Rectal smooth muscle tissue (tissue), 1 donor: ENCODE results near the gene EPB41.

ENCODE experiments used
- H3K27ac ChIP-seq: one replicate; pipeline ENCODE4 v1.7.0; 2013; ENCODE audit warnings: low read depth, low read length, inconsistent platforms
- H3K27me3 ChIP-seq: one replicate; pipeline ENCODE4 v1.7.0; 2013; ENCODE audit warnings: low read length; ENCODE audit not compliant: control insufficient read depth, insufficient read depth
- H3K36me3 ChIP-seq: one replicate; pipeline ENCODE4 v1.7.0; 2013; ENCODE audit warnings: low read length; ENCODE audit not compliant: control insufficient read depth, insufficient read depth
- H3K4me1 ChIP-seq: one replicate; pipeline ENCODE4 v1.7.0; 2013; ENCODE audit warnings: low read length; ENCODE audit not compliant: control insufficient read depth, insufficient read depth
- H3K4me3 ChIP-seq: one replicate; pipeline ENCODE4 v1.7.0; 2013; ENCODE audit warnings: low read length
- H3K9ac ChIP-seq: one replicate; pipeline ENCODE4 v1.7.0; 2013; ENCODE audit warnings: low read length

Gene EPB41

DNA sequence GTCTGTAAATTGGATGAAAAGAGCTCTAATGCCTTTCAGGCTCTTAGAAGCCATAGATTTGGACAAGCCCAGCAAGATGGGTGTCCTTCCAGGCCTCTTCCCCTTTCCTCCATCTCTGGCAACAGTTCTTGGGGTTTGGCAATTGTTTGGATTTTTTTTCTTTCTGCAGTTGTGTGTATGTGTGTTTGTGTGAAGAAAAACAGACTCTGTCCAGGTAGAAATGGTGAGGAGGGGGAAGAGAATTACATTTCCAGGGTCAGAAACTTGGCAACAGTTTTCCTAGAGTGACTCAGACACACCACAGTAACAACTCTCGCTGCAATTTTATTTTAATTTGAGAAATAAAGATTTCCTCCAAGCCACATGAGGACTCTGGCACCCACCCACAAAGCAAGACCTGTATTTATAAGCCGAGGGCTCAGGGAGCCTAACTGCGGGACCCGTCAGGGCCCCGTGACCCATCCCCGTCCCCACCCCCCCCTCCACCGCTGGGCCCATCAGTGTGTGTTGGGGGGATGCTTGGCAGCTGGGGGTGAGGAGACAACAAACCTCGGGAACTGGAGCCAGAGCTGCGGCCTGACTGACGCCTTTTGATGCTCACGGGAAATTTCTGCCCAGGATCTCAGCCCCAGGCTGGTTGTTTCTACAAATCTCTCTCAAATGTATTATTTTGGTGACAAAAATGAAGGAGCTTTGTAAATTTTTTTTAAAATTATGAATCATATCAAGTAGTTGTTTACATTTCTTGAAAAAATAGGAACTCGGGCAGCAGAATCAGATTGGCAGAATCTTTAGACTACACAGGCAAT lies 205.0 kb downstream of the EPB41 start:
- Histone ChIP-seq H3K9ac (no peak overlapping the region), H3K27me3 (peaks cover 4% of the 10 kb centered on the region), H3K27ac (peak overlapping the region; percentile 98), H3K4me3 (no peak overlapping the region), H3K4me1 (peaks cover 13% of the 10 kb centered on the region), H3K36me3 (peaks cover 2% of the 10 kb centered on the region)

DNA sequence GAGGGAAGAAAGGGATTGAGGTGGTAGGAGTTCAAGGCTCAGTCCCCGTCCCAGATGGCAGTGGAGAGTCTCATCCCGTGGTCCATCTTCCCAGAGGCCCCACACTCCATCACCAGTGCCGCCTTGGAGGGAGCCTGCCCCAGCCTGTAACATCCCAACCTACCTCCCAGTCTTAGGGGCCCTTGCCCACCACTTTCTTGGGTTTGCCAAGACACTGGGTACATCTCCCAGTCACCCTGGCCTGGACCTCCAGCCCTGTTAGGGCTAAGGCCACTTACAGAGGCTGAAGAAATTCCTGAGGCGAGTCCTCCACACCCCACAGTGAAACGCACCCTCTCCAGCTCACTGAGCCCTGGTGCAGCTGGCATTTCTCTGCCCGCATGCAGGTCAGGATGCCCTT lies 206.0 kb downstream of the EPB41 start:
- H3K27me3 ChIP-seq, result peaks cover 7% of the 10 kb centered on the region
- H3K4me1 ChIP-seq, result peaks cover 15% of the 10 kb centered on the region
- H3K27ac ChIP-seq, result peak overlapping the region; percentile 98
- H3K9ac ChIP-seq, result no peak overlapping the region
- peaks cover under 1% of the 10 kb centered on the region for H3K36me3 ChIP-seq
- no peak overlapping the region for H3K4me3 ChIP-seq

DNA sequence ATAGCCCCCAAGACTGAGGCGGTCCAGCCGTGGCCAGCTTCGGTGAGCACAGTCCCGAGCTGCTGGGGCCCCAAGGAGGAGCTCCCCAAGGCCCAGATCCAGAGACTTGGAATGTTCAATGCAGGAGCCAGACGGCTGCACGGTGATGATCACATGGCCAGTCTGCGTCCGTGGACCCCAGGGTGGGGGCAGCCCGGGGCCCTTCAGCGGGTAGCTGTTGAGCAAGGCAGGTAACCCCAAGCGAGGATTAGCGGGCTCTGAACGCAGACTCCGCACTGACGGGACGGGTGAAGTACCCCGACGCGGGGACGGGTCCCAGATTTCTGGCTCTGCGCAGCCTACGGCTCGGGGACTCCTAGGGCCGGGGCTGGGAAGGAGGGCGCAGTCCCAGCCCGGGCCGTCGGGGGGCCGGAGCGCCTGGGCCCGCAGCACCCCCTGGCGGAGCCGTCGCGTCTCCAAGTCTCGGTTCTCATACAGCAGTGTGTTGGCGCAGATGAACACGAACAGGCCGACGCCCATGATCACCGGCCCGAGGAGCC lies 206.6 kb downstream of the EPB41 start:
- Histone ChIP-seq H3K36me3 (no peaks in the 10 kb centered on the region), H3K9ac (no peak overlapping the region), H3K27me3 (peaks cover 9% of the 10 kb centered on the region), H3K4me1 (peaks cover 21% of the 10 kb centered on the region), H3K4me3 (peak overlapping the region; percentile 82), H3K27ac (peak overlapping the region; percentile 98)

DNA sequence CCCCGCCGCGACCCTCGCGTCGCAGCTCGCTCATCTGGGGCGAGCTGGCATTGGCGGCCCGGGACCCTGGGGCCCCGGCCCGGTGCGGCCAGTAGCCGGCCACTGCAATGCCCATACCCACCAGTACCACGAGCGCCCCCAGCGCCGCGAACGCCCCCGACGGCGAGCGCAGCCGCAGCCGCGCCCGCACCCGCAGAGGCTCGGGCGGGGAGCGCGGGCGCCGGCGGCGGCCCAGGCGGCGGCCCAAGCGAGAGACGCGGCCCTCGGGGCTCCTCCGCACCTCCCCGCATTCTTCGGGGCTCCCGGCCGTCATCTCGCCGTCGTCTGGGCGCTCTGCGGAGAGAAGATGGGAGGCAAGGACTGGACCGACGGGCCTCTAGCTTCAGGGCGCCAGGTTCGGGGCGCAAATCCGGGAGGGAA lies 207.2 kb downstream of the EPB41 start:
- H3K9ac ChIP-seq, result peak overlapping the region; percentile 21
- H3K27ac ChIP-seq, result peak overlapping the region; percentile 98
- peak overlapping the region; percentile 82 for H3K4me3 ChIP-seq
- peaks cover 11% of the 10 kb centered on the region for H3K27me3 ChIP-seq
- no peaks in the 10 kb centered on the region for H3K36me3 ChIP-seq
- peaks cover 22% of the 10 kb centered on the region for H3K4me1 ChIP-seq

DNA sequence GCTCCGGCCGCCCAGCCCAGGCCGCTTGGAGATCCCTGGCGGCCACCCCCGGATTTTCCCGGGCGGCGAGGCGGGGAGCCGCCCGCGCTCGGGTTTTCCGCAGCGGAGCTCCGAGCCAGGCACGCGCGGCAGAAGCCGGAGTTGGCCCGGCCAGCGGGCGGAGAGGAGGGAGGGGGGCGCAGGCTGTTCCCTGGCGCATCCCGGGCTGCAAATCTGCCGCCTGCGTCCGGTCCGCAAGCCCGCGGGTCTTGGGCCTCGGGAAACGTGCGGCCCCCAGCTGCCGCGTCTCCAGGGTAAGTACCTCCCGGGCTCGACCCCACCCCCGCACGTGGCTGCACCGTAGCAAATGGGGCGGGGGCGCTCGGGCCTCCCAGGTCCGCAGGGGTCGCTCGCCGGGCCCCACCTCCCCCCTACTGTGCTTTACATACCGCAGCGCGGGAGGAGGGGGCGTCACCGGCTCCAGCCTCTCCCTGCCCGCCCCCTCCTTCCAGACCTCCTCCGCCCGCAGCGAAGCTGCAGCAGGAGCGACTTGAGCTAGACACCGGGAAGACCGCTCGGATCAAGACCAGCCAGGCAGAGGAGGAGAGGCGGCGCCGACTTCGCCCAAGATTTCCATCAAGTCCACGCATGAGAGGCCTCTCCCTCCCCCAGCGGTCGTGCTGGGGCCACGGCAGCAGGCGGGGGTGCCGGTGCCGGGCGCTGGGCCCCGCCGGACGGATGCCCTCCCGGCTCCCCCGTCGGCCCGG lies 207.7 kb downstream of the EPB41 start:
- H3K4me3 ChIP-seq, result peak overlapping the region; percentile 82
- H3K27me3 ChIP-seq, result peaks cover 11% of the 10 kb centered on the region
- H3K9ac ChIP-seq, result peak overlapping the region; percentile 73
- peak overlapping the region; percentile 98 for H3K27ac ChIP-seq
- no peaks in the 10 kb centered on the region for H3K36me3 ChIP-seq
- peaks cover 22% of the 10 kb centered on the region for H3K4me1 ChIP-seq

DNA sequence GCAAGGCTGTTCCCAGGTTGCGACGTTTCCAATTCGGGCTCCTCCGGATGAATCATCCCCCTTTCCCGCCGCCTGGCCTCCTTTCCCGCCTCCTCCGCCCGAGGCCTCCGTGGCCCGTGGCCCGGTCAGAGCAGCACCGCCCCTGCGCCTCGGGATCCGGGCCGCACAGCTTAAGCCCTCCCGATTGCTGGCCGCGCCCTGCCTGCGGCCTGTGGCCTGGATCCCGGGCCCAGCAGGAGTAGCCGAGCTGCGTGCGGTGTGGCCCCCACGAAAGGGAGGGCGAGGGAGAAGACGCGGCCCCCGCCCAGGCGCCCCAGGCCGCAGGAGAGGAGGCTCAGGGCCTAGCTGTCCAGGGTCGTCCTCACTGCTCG lies 208.3 kb downstream of the EPB41 start:
- peak overlapping the region; percentile 98 for H3K27ac ChIP-seq
- H3K4me1 ChIP-seq, result peaks cover 22% of the 10 kb centered on the region
- H3K36me3 ChIP-seq, result no peaks in the 10 kb centered on the region
- peaks cover 11% of the 10 kb centered on the region for H3K27me3 ChIP-seq
- H3K4me3 ChIP-seq, result peak overlapping the region; percentile 82
- peak overlapping the region; percentile 83 for H3K9ac ChIP-seq

DNA sequence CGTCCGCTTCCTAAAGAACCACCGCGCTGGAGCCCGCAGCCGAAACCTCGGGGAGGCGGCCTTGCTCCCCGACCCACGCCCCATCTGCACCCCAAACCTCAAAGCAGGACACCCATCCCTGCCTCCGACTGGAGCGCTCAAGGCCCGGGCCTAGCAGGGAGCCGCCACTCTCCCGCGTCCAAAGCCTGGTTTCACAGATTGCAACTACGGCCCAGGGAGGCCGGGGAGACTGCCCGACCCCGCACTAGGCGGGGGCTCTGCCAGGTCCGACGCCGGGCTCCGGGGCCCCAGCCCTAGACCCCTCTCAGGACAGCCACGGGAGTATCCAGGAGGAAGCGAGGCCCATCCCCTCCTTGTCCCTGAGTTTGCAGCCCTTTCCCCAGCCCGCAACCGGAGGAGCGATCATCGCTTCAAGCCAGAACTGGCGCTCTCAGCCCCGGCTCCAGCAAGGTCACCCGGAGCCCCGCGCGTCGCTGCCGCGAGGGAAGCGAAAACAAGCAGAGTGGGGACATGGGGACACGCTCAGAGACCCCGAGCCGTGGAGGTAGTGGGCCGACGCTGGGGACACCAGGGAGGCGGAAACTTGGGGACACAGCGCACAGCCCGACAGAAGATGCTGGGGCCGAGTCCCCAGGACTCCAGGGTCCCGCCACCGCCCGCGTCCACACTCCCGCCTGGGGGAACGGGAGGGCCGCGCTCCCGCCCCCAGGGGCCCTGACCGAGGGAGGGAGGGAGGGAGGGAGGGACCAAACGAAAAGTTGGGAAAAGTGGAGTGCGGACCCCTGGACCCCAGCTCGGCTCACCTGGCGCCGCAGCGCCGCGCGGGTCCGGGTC lies 208.9 kb downstream of the EPB41 start:
- H3K27ac ChIP-seq, result peak overlapping the region; percentile 98
- no peaks in the 10 kb centered on the region for H3K36me3 ChIP-seq
- H3K4me3 ChIP-seq, result peak overlapping the region; percentile 82
- peaks cover 22% of the 10 kb centered on the region for H3K4me1 ChIP-seq
- H3K9ac ChIP-seq, result peak overlapping the region; percentile 83
- H3K27me3 ChIP-seq, result peaks cover 11% of the 10 kb centered on the region

DNA sequence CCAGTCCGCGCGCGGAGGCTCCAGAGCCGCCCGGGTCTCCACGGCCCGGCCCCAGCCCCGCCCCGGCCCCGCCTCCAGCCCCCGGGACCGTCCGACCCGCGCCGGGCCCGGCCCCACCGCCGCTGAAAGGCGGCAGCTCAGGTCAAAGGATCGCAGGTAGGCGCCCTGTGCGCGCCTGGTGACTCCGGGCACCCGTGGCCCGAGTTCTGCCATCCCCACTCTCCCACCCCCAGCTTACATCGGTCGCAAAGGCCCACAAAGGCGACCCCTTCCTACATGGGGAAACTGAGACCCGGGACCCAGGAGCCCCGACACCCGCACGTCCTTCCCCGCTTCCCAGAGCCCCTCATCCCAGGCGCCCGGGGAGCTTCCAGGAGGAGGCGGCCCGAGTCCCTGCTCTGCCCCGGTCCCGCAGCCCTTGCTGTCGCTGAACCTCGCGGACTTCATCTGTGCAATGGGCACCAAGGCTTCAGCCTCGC lies 209.6 kb downstream of the EPB41 start, which contains the start of gene TMEM200B:
Gene TMEM200B (minus strand): TSS at position 17 of the 479 bp plus-strand sequence. CDS start 2,075 bp downstream, outside the sequence.
- Histone ChIP-seq H3K4me3 (peak within 1 kb of the TSS; percentile 82), H3K4me1 (peaks cover 17% of the 10 kb centered on the region), H3K9ac (peak within 1 kb of the TSS; percentile 86), H3K27ac (peak within 1 kb of the TSS; percentile 98), H3K36me3 (no peaks in the 10 kb centered on the region), H3K27me3 (peaks cover 11% of the 10 kb centered on the region)

DNA sequence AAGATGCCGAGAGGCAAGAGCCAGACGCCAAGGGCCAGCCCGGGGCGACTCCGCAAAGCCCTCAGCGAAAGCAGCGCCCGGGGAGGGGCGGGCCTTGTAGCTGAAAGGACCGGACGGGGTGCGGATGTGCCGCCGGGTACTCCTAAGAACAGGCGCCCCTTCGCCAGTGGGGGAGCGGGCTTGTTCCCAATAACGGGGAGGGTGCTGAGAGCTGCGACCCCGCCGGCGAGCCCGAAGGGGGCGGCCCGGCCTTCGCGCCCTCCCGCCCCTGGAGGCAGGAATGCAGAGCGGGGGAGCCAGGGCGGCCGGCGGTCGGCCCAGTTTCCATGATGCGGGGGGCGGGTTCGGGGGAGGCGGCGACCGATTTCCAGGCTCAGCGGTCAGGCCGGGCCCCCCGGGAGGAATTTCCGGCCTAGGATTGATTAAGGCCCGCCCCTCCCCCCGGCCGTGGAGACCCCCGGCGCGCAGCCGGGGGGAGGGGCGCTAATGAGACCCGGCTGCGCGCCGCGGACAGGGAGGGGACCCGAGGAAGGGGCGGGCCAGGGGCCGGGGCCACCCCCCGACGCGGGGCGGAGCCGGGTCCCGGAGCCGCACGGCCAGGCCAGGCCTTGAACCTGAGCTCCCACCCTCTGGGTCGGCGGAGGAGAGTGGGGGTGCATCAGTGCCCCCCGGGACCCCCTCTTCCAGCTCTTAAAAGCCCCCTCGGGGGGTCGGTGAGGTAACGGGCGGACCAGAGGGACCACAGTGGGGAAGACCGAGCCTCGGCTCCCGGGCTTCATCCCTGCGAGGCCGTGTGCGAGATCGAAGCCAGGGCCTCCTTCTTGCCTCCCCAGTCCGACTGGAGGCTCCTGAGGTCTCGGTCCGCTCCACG lies 210.2 kb downstream of the EPB41 start:
- H3K4me3 ChIP-seq, result peak overlapping the region; percentile 82
- peaks cover 15% of the 10 kb centered on the region for H3K4me1 ChIP-seq
- peak overlapping the region; percentile 98 for H3K27ac ChIP-seq
- peaks cover 11% of the 10 kb centered on the region for H3K27me3 ChIP-seq
- H3K9ac ChIP-seq, result peak overlapping the region; percentile 86
- no peaks in the 10 kb centered on the region for H3K36me3 ChIP-seq

DNA sequence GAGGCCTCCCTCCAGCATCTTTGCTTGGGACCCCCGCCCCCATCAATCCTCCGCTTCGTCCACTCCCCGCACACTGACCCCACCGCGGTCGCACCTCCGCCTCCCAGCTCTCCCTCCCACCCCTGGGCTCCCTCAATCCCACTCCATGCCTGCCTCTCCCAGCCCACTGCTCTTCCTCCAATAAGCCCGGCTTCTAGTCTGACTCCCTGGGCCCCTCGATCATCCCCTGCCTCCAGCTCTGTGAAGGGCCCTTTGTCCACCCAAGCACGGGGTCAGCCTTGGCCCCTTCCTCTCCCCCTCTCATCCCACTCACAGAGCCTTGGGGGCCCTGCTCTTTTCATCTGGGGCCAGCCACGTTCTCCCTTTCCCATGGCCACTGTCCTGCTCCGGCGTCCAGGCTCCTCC lies 210.9 kb downstream of the EPB41 start:
- H3K4me3 ChIP-seq, result peak overlapping the region; percentile 82
- H3K27me3 ChIP-seq, result peaks cover 11% of the 10 kb centered on the region
- peak overlapping the region; percentile 86 for H3K9ac ChIP-seq
- H3K36me3 ChIP-seq, result no peaks in the 10 kb centered on the region
- H3K27ac ChIP-seq, result peak overlapping the region; percentile 98
- H3K4me1 ChIP-seq, result peaks cover 12% of the 10 kb centered on the region

DNA sequence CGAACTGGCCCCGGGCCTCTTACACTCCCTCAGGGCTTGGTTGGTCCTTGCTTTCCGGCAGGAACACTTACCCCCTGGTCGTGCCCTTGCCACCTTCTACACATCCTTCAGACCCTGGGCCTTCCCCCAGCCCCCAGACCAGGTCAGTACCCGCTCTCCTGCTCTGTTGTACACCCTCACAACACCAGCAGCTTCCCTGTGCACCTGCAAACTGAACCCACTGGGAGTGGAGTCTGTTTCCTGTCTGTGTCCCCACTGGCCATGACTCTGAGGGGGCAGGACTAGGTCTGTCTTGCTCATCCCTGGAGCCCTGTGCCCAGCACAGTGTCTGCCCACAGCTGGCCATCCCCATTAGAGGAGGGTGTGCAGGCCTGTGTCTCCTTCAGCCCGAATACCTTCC lies 211.4 kb downstream of the EPB41 start:
- H3K27me3 ChIP-seq, result peaks cover 11% of the 10 kb centered on the region
- peaks cover 9% of the 10 kb centered on the region for H3K4me1 ChIP-seq
- H3K4me3 ChIP-seq, result peak overlapping the region; percentile 7
- no peaks in the 10 kb centered on the region for H3K36me3 ChIP-seq
- no peak overlapping the region for H3K9ac ChIP-seq
- H3K27ac ChIP-seq, result peak overlapping the region; percentile 98
